IPS-NIHi7 (cell line): ENCODE data around the gene RSPH3.
"Not testable (repeated sequence)": the region's sequence is repeated elsewhere in the genome, so short reads cannot be mapped to it uniquely, and the experiment has no call there.

ENCODE experiments used
- DNase-seq: peaks from one replicate; pipeline ENCODE4 v3.0.0; 2012; ENCODE audit warnings: mixed read lengths; ENCODE audit errors: extremely low spot score

The RSPH3 gene

DNA sequence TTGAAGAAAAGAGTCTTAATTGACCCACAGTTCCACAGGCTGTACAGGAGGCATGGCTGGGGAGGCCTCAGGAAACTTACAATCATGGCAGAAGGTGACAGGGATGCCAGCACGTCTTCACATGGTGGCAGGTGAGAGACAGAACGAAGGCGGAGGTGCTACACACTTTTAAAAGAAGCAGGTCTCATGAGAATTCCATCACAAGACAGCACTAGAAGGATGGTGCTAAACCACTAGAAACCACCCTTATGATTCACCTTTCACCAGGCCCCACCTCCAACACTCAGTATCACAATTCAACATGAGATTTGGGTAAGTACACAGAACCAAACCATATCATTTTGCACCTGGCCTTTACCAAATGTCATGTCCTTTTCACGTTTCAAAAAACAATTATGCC is 23.9 kb upstream of the RSPH3 start:
- DNase-seq = no peak

DNA sequence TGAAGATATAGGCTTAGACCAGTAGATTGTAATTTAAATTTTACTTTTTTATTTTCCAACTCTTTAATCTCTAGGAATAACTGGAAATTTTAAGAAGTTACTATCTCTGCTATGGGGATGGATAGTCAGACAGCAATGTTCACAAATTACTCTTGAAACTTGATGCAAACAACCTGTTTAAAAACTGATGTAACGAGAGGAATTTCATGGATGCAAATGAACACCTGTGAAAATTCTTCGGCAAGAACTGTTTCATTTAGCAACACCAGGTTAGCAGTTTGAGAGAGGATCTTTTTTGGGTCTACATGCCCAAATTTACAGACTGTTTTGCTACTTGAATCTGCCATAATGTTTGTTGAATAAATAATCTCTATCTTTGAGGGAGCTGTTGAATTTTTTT is 20.0 kb upstream of the RSPH3 start:
- DNase-seq = no peak

DNA sequence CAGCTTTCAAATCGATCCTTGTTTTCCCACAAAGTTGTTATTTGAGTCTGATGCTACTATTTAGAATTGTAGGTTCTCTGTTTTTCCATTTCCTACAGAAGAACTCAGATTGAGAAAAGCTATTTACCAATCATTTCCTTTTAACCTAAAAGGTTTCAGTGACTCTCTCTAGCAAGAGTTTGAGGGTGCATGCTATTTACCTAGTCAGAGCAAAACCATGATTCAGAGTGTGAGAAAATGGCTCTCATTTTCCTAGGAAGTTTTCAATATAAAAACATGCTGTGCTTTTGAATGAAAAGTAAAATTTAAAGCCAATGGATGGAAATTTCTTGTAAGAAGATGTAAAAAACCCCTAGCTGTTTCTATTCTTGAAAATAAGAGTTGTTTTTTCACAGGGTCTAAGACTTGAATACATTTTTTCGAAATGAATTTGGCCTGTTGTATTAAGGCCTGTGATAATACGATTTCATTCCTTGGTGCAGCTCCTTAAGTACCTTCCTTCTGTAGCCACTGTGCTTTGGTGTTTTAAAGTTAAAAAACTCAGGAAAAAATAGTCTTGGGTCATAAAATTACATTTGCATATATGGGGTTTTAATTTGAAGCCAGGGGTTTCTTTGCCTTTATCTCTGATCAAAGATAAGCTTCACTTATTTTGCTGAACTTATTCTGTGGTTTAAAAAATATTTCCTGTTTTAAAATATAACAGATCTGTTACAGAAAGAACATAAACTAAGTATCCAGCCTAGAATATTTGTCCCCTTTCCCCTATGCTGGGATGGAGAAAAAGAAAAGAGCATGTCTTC is 18.0 kb upstream of the RSPH3 start:
- no peak for DNase-seq

DNA sequence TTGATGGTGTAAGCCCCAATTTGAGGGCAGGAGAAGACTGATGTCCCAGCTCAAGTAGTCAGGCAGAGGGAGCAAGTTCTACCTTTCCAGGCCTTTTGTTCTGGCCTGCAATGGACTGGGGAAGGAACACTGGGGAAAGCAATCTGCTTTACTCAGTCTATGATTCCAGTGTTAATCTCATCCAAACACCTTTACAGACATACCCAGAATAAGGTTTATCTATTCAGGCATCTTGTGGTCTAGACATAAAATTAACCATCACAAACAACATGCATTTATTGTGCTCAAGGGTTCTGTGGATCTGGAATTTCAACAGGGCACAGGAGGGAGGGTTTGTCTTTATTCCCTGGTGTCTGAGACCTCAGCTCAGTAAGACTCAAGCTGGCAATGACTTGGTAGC is 14.4 kb upstream of the RSPH3 start:
- no peak for DNase-seq

DNA sequence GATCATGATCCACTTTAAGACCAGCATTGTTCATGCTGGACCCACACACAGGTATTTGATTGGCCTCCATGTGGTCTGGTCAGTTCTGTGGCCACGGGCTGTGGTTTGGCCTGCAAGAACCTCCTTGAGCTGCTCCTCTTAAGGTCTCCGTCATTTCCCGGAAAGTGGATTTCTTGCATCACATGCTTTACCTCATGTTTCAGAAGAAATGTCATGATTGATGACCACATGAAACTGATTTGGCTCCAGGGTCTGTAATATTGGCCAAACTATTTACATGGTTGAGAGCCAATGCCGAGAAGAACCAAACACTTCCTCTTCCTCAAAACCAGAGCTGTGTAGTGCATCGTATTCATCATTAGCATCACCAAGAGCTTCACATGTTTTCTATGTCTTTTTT is 13.2 kb upstream of the RSPH3 start:
- no peak for DNase-seq

DNA sequence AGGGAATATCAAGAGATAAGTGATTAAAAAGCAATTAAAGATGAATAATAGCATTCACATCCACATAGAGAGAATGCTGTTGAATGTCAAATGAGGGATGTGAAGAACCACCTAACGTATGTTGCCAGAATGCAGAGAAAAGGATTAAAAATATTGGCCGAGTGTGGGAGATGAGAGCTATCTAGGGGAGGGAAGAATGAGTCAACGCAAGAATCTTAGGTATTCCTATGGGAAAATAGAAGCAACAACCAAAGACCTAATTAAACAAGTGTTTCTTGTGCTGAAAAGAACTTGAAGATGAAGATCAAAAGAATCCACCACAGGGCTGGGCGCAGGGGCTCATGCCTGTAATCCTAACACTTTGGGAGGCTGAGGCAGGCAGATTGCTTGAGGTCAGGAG is 12.2 kb upstream of the RSPH3 start:
- no peak for DNase-seq

DNA sequence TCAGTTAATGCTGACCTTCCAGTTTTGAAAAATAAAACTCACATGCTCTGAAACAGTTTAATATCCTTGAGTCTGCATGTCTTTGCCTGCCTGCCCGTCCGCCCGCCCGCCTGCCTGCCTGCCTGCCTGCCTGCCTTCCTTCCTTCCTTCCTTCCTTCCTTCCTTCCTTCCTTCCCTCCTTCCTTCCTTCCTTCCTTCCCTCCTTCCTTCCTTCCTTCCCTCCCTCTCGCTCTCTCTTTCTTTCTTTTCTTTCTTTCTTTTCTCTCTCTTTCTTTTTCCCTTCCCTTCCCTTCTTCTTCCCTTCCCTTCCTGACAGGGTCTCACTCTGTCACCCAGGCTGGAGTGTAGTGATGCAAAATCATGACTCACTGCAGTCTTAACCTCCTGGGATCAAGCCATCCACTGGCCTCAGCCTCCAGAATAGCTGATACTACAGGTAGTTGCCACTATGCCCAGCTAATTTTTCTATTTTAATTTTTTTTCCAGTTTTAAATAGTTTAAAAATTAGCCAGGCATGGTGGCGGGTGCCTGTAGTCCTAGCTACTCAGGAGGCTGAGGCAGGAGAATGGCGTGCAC is 10.1 kb upstream of the RSPH3 start:
- DNase-seq = not testable (repeated sequence)

DNA sequence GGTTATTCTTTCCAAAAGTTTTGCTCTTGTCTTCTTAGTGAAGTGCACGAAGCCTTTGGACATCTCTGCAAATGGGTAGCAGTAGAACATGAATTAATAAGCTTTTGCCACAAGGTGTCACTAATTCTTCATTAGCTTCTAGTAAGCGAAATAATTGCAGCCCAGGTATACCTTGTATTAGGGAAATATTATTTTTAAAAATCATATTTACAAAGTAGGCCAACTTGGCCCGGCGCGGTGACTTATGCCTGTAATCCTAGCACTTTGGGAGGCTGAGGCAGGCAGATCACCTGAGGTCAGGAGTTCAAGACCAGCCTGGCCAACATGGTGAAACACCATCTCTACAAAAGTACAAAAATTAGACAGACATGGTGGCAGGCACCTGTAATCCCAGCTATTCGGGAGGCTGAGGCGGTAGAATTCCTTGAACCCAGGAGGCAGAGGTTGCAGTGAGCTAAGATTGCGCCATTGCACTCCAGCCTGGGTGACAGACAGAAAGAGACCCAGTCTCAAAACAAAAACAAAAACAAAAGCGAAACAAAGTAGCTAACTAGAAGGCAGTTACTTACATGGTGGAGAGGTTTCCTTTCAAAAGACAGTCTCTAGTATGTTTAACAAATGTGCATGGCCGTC is 8.8 kb upstream of the RSPH3 start:
- DNase-seq = peak; percentile 22

DNA sequence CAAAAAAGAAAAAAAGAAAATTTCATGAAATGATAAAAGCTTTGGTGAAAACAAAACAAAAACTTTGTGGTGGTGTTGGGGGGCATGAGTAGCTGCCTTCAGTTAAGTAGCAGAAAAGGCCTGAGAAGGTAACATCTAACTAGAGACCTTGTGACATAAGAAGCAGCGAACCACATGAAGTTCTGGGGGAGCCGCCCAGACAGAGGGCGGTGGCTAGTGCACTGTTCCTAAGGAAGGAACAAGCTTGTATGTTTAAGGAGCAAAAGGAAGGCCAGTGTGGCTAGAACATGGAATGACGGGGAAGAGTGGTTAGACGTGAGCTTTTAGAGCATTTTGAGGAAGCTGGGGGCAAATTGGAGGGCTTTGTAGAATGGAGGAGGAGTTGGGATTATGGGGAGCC is 7.5 kb upstream of the RSPH3 start:
- no peak for DNase-seq

DNA sequence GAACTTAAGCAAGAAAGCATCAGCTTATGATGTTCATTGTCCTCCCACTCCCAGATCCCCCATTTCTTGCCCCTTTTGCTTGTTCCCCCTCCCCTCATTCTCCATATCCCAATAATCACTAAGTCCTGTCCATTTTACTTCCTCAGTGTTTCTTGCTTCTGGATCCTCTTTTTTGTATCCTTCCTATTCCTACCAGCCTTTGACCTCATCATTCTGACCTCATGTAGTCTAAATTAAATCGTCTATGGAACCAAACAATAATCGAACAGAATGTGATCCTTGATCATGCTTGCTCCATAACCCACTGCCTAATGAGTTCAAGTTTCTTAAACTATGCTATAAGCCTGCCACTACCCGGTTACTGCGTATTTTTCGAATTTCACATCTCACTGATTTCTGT is 5.4 kb upstream of the RSPH3 start:
- no peak for DNase-seq

DNA sequence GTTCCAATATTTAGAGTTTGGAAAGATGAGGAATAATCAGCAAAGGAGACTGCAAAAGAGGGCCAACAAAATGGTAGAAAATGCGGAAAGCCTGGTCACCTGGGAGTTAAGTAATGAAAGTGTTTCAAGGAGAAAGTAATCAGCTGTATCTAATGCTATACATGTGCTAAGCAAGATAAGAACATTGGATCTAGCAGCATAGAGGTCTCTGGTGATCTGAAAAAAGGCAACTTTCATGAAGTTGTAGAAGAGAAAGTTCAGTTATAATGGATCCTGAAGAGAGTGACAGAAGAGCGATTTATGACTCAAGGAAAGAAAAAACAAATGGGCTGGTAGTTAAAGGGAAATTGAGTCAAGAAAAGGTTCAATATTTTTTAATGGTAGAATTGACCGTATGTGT is 4.6 kb upstream of the RSPH3 start:
- no peak for DNase-seq

DNA sequence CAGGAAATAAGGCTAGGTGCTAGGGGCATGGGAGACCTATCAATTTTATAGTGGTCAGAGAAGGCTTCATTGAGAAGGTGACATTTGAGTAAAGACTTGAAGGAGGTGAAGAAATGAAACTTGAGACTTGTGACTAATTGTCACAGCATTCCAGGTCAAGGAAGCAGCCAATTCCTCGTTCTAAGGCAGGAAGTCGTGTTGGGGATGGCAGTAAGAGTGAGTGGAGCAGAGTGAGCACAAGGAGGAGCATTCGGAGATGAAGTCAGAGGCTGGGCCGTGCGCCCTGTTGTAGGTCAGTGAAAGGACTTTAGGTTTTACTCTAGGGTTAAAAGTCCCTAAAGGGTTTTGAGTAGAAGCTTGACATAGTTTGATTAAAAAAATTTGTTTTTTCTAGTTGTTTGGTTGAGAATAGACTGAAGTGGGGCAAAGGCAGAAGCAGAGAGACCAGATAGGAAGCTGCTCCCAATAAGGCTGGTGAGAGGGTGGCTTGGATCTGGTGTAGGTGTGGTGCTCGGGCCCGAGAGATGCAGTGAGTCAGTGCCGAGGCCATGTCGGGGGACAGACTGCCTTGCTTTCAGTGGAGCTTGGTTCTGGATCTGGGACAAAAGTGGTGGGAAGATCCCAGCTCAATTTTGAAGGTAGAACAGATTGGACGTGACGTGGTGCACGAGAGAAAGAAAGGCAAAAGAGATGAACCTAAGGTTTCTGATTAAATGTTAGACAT is 2.6 kb upstream of the RSPH3 start:
- no peak for DNase-seq

DNA sequence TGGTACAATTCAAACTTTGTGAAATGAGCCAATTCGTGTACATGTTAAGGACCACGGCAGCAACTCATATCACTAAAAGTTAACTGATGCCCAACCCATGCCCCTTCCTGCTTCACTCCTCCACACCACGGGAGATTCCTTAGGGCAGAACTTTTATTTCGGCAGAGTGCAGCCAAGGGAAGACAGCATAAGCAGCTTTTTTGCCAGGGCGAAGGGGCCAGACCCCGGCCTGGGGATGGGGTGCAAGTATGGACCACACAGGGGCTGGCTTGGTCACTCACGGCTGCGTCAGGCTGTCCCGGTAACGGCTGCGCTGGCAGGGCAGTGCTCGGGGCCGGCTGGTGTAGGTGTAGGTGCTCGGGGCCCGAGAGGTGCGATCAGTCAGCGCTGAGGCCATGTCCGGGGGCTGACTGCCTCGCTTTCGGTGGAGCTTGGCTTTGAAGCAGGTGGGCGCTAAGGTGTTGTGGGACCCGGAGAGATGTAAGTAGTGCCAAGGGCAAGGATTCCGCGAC is 792 bp downstream of the RSPH3 start:
- DNase-seq = no peak

DNA sequence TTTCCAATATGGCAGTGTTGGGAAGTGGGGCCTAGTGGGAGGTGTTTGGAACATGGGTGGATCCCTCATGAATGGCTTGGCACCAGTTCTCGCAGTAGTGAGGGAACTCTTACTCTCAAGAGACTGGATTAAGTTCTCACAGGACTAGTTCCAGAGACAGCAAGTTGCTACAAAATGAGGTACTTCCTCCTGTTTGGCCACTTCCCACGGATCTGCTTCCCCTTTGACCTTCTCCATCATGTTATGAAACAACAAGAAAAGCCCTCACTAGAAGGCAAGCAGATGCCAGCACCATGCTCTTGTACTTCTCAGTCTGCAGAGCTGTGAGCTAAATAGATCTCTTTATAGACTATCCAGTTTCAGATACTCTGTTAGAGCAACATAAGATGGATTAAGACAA is 3.1 kb downstream of the RSPH3 start:
- DNase-seq = no peak

DNA sequence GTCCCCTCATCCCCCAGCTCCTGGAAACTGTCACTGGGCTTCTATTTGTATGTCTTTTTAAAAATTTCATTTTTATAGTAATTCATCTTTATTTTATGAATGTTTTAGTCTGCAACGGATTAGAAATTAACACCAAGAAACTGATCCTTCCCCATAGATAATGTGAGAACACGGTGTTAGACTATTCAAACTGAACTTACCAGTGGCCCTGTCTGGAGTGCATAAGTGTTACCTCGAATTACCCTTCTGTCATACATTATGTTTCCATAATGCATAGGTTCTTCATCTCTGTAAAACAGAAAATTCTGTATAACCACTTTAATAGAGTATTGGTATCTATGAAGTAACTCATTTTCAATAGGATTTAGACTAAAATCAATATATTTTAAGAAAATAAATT is 6.4 kb downstream of the RSPH3 start:
- no peak for DNase-seq

DNA sequence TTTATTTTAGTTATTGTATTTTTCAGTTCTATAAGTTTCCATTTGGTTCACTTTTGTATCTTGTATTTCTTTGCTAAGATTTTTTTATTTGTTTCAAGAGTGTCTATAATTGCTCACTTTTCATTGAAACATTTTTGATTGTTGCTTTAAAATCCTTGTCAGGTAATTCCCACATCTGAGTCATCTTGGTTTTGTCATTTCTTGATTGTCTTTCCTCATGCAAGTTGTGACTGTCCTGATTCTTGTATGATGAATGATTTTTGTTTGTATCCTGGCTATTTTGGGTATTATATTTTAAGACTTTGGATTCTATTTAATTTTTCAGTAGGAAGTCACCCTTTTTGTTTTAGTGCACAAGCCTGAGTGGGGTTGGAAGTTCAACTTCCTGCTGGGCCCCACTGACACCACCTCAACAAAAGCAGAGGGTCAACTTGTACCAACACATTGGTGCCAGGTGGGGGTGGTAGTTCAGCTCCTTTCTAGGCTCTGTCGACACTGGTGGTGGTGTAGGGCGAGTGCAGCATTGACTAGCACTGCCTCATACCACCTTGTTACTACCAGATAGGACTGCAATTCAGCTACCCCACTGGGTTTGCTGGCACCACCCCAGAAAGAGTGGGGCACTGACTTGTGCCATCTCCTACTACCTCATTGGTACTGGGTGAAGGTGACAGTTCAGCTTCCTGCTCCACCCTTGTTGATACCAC is 8.8 kb downstream of the RSPH3 start:
- DNase-seq = no peak

DNA sequence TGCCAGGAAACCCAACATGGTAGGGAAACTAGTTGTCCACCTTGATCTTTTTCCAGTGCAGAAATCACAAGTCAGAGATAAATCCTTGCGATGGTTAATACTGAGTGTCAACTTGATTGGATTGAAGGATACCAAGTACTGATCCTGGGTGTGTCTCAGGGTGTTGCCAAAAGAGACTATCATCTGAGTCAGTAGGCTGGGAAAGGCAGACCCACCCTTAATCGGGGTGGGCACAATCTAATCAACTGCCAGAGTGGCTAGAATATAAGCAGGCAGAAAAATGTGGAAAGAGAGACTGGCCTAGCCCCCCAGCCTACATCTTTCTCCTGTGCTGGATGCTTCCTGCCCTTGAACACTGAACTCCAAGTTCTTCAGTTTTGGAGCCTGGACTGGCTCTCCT is 10.3 kb downstream of the RSPH3 start:
- not testable (repeated sequence) for DNase-seq

DNA sequence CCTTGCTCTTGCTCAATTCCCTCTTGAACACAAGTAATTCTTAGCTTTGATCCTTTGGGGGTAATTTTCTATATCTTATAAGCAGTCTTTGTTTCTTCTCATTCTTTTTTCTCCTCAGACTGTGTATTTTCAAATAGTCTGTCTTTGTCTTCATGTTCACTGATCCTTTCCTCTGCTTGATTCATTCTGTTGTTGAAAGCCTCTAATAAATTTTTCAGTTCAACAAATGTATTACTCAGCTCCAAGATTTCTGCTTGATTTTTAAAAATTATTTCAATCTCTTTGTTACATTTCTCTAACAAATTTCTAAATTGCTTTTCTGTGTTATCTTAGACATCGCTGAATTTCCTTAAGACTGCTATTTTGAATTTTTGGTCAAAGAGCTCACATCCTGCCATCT is 11.5 kb downstream of the RSPH3 start:
- no peak for DNase-seq

DNA sequence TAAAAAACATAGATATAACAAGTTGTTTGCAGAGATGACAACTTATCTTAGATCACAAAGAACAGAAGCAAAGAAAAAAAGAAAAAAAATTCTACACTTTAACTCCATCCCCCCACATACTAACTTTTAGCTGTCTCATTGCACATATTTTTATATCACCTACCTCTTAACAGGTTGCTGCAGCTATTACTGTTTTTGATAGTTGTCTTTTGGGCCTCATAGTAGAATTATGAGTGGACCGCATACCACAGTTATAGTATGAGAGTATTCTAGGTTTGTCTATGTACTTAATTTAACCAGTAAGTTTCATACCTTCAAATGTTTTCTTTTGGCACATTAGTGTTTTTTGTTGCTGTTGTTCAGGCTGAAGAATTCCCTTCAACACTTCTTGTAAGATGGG is 12.3 kb downstream of the RSPH3 start:
- DNase-seq = no peak

DNA sequence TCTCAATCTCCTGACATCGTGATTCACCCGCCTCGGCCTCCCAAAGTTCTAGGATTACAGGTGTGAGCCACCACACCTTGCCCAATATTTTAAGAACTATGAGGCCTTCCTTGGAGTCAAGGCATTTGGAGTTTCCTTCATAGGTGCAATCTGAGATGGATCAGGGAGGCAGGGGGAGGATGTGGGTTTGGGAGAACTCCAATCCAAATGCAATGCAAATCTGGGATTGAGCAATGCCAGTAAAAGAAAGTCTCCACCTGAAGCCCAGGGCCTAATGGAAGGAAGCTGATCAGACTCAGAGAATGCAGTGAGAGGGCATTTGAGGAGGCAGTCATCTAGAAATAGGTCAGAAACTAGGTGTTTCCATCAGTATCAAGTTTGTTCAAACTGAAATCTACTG is 21.2 kb downstream of the RSPH3 start:
- DNase-seq = no peak

DNA sequence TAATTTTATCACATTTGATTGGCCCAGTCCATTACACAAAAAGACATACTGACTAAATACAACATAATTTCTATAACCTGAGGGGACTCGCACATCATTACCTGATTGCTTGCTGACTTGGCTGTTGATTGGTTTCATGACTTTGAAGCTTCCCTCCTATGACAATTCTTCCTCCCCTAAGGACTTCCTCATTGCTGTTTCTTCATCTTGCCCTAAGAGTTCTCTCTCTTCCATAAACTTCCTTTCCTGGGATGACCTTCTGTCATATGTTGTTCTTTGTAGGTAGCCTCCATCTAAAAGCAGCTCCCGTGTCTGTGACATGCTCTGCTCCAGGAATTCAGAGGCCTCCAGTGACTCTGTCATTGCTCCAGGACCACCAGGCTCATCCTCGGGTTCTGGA is 22.6 kb downstream of the RSPH3 start:
- no peak for DNase-seq
